Measurements from ENCODE around the gene LYPD3. TPM values are rescaled to one million over a fixed set of nuclear protein-coding genes. Genes with fewer than 3 reads are reported as not detected.

Gene LYPD3
- total RNA-seq, 2 donors from 2014 or later: 9.8 to 27.6 TPM

DNA sequence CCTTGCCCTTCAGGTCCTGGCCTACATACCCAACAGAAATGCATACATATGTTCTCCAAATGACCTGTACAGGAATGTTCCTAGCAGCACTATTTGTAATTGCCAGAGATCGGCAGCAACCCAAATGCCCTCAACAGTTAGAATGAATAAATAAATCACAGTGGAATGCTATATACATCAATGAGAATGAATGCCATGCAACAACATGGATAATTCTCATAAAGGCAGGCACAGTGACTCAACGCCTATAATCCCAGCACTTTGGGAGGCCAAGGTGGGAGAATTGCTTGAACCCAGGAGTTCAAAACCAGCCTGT lies 32.1 kb downstream of the LYPD3 start:
- no peak overlapping the region for H3K27ac ChIP-seq
- intact Hi-C loops (cut with DNase I): no loop called here

DNA sequence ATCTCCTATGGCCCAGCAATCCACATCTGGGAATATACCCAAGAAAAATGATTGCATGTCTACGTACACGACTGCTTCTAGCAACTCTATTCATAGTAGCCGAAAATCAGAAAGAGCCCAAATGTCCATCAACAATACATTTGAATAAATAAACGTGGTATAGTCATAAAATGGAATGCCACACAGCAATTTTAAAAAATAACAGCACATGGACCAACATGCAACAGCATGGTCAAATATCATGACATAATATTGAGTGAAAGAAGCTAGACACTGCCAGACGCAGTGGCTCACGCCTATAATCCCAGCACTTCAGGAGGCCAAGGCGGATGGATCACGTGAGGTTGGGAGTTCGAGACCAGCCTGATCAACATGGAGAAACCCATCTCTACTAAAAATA lies 34.4 kb downstream of the LYPD3 start:
- intact Hi-C loops (cut with DNase I): no loop called here
- no peak for TF ChIP-seq POLR2AphosphoS5 (IDR thresholded peaks at IDR 0.05)
- no peak for TF ChIP-seq POLR2A (IDR thresholded peaks at IDR 0.05)
- TF ChIP-seq, protein P1, sequence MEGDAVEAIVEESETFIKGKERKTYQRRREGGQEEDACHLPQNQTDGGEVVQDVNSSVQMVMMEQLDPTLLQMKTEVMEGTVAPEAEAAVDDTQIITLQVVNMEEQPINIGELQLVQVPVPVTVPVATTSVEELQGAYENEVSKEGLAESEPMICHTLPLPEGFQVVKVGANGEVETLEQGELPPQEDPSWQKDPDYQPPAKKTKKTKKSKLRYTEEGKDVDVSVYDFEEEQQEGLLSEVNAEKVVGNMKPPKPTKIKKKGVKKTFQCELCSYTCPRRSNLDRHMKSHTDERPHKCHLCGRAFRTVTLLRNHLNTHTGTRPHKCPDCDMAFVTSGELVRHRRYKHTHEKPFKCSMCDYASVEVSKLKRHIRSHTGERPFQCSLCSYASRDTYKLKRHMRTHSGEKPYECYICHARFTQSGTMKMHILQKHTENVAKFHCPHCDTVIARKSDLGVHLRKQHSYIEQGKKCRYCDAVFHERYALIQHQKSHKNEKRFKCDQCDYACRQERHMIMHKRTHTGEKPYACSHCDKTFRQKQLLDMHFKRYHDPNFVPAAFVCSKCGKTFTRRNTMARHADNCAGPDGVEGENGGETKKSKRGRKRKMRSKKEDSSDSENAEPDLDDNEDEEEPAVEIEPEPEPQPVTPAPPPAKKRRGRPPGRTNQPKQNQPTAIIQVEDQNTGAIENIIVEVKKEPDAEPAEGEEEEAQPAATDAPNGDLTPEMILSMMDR (IDR thresholded peaks at IDR 0.05): no peak
- 89% methylated on average over 9 of the region's 9 CpGs for WGBS
- Histone ChIP-seq H3K4me3 (no peak overlapping the region), H3K9me3 (no peaks in the 10 kb centered on the region), H3K27me3 (replicated peaks; ENCODE audit: insufficient read depth) (no peaks in the 10 kb centered on the region), H3K27ac (no peak overlapping the region), H3K36me3 (no peaks in the 10 kb centered on the region), H3K4me1 (replicated peaks) (no peaks in the 10 kb centered on the region)
- no peak for DNase-seq (ENCODE audit: low spot score)

More for the DNA sequence above, 32.1 kb downstream of the LYPD3 start:
- TF ChIP-seq, protein P1 (IDR thresholded peaks at IDR 0.05): no peak
- no peak for TF ChIP-seq POLR2A (IDR thresholded peaks at IDR 0.05)
- TF ChIP-seq POLR2AphosphoS5 (IDR thresholded peaks at IDR 0.05): no peak
- Histone ChIP-seq H3K4me3 (no peak overlapping the region), H3K4me1 (replicated peaks) (no peaks in the 10 kb centered on the region), H3K27me3 (replicated peaks; ENCODE audit: insufficient read depth) (no peaks in the 10 kb centered on the region), H3K9me3 (no peaks in the 10 kb centered on the region), H3K36me3 (no peaks in the 10 kb centered on the region)
- no peak for DNase-seq (ENCODE audit: low spot score)
- WGBS: 96% methylated on average over 2 of the region's 2 CpGs

DNA sequence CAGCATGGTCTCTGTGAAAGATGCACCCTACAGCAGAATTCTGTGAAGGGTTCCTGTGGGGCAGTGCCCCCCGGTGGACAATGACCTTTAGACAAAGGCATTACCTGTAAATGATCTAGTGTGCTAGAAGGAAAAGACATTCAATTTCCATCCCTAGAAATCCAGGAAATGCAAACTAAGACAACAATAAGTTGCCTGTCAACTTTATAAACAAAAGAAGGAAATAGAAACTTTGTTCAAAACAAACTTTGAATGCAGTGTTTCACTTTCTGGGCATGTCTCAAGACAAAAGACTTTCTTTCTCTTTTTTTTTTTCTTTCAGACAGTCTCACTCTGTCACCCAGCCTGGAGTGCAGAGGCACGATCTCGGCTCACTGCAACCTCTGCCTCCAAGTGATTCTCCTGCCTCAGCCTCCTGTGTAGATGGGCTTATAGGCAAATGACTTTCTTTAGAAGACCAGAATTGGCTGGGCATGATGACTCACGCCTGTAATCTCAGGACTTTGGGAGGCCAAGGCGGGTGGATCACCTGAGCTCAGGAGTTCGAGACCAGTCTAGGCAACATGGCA lies 35.2 kb downstream of the LYPD3 start:
- Histone ChIP-seq H3K9me3 (no peaks in the 10 kb centered on the region), H3K4me1 (replicated peaks) (no peaks in the 10 kb centered on the region), H3K27ac (peak overlapping the region; percentile 34 to 40), H3K4me3 (no peak overlapping the region), H3K36me3 (no peaks in the 10 kb centered on the region), H3K27me3 (replicated peaks; ENCODE audit: insufficient read depth) (no peaks in the 10 kb centered on the region)
- intact Hi-C loops (cut with DNase I): no loop called here
- 64% methylated on average over 6 of the region's 6 CpGs for WGBS
- no peak for DNase-seq (ENCODE audit: low spot score)
- no peak for TF ChIP-seq POLR2A (IDR thresholded peaks at IDR 0.05)
- TF ChIP-seq, protein P1 (IDR thresholded peaks at IDR 0.05): no peak
- no peak for TF ChIP-seq POLR2AphosphoS5 (IDR thresholded peaks at IDR 0.05)

DNA sequence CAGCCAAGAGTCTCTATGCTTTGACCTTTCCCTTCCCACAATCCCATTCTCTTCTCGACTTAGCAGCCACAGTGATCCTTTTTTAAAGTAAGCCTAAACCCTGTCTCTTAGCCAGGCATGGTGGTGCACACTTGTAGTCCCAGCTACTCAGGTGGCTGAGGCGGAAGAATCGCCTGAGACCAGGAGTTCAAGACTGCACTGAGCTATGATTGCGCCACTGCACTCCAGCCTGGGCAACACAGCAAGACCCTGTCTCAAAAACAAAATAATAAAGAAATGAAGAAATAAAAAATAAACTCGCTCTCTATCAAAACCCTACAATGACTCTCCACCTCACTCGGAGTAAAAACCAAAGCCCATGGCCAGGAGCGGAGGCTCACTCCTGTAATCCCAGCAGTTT lies 36.0 kb downstream of the LYPD3 start:
- H3K27ac ChIP-seq: peak overlapping the region in 1 of 2 donors; percentile 60
- intact Hi-C loops (cut with DNase I): no loop called here
- no peaks in the 10 kb centered on the region for H3K9me3 ChIP-seq
- H3K4me1 ChIP-seq (replicated peaks): no peaks in the 10 kb centered on the region
- no peaks in the 10 kb centered on the region for H3K27me3 ChIP-seq (replicated peaks; ENCODE audit: insufficient read depth)
- H3K4me3 ChIP-seq: no peak overlapping the region
- WGBS: 95% methylated on average over 7 of the region's 7 CpGs
- no peak for TF ChIP-seq POLR2A (IDR thresholded peaks at IDR 0.05)
- no peak for TF ChIP-seq POLR2AphosphoS5 (IDR thresholded peaks at IDR 0.05)
- TF ChIP-seq, protein P1 (IDR thresholded peaks at IDR 0.05): no peak
- H3K36me3 ChIP-seq: no peaks in the 10 kb centered on the region
- no peak for DNase-seq (ENCODE audit: low spot score)

DNA sequence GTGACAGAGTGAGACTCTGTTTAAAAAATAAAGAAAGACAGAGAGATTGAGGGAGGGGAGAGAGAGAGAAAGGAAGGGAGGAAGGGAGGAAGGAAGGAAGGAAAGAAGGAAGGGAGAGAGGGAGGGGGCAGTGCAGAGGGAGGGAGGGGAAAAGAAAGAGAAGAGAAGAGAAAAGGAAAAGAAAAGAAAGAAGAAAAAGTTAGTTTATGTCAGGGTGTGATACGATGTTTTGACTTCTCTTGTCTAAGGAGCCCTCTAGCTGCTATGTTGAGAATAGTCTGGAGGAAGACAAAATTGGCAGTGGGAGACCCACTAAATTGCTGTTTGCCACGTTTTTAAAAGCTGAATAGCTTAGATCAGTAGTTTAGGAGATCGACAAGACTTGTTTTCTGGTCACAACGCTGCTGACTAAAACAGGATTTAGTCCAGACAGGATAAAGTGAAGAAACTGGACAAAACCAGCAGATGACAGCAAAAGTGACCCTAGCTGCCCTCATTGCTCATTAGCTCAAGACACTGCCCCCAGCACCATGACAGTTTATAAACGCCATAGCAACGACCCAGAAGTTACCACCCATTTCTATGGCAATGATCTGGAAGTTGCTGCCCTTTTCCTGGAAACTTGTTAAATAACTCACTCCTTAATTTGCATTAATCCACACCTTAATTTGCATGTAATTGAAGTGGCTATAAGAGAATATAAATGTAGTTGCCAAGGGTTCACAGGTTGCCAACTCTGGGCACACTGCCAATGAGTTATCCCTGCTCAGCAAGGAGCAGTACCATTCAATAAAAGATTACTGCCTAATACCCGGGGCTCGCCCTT lies 39.6 kb downstream of the LYPD3 start:
- Histone ChIP-seq H3K36me3 (no peaks in the 10 kb centered on the region), H3K27me3 (replicated peaks; ENCODE audit: insufficient read depth) (no peaks in the 10 kb centered on the region), H3K9me3 (no peaks in the 10 kb centered on the region), H3K4me1 (replicated peaks) (no peaks in the 10 kb centered on the region), H3K4me3 (no peak overlapping the region), H3K27ac (peak overlapping the region; percentile 36 to 56)
- TF ChIP-seq, protein P1 (IDR thresholded peaks at IDR 0.05): peak in 3 of 4 experiments; percentile 32 to 57 (median 43)
- no peak for TF ChIP-seq POLR2AphosphoS5 (IDR thresholded peaks at IDR 0.05)
- intact Hi-C loops (cut with DNase I): no loop called here
- 15% methylated on average over 8 of the region's 8 CpGs for WGBS
- peak; percentile 56 for DNase-seq (ENCODE audit: low spot score)

All from prostate gland (tissue), 2 donors.